Measurements from ENCODE around the gene CCDC179.

Gene CCDC179

GRCh38 chr11:22860241-22860640 is at the start of gene CCDC179:
CCDC179 (minus strand) TSS chr11:22860474; CDS start chr11:22860421, 53 bp downstream.
- DNase-seq: no peak

- no peak for DNase-seq
These were observed 43.5 kb upstream of the CCDC179 start for GRCh38 chr11:22903782-22904181.

GRCh38 chr11:22901603-22902002 is 41.3 kb upstream of the CCDC179 start:
- DNase-seq: no peak

DNA sequence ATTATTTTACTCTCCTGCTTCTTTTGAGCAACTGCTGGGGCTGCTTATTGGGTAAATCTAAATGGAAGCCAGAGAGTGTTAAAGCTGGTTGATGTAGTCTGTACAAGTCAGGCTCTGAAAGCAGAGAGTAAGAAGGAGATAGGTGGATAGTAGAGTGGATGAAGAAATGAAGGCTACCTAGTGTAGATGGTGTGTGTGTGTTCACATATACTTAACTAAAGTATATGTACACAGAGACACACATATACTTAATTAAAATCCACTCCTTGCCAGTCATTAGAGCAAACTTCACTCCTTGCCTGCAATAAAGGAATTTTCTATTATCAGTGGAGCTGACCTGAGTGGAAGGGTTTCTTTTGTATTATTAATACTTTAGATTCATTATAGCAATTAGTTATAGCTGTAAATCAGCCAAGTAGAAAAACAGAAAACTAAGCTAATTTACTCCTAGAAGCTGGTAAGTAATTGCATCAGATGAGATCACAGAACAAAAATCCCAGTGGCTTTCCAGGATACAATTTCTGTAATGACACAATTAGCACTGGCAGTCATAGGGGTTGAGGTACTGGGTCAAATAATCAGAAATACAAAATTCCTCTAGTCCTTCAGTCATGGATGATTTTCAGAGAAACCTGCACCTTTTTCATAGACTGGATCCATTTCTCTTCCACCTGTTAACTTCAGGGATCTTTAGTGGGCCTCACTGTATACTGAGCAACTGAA is 40.7 kb upstream of the CCDC179 start:
- no peak for DNase-seq

GRCh38 chr11:22898036-22898435 is 37.8 kb upstream of the CCDC179 start:
- no peak for DNase-seq

- DNase-seq: no peak
These were observed 30.0 kb upstream of the CCDC179 start for GRCh38 chr11:22890227-22890626.

DNA sequence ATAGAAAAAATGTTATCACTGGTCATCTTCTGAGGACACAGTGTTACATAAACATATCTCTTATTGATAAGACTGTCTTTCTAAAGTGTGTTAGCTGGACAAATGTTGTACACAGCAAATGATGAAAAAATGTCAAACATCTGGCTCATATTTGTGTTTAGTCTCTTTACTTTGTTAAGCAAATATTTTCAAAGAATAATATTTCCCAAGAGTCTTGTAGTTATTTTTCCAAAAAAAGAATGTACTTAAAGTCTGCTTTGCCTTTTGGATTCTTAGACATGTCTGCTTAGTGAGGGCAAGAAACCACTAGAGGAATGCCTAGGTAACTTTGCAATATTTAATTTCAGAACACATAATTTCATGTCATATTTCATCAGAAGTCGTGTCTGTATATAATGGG is 23.9 kb upstream of the CCDC179 start:
- DNase-seq: no peak

- DNase-seq: no peak
These were observed 19.4 kb upstream of the CCDC179 start for GRCh38 chr11:22879630-22880029.

DNA sequence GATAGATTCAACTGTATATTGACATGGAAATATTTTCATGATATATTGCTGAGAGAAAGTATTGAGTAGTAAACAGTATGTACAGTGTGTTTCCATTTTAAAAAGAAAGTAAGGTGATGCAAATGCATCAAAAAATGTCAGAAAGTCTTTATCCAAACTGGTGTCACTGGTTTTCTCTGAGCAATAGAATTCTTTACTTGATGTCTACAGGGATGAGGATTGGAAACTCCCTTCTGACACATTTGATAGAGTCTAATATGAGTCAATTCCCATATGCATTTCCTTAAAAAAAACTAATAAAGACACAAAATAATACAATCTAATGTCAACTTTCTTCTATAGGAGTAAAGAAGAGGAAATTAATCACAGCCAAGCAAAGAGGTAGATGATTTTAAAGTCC is 18.3 kb upstream of the CCDC179 start:
- DNase-seq: no peak

DNA sequence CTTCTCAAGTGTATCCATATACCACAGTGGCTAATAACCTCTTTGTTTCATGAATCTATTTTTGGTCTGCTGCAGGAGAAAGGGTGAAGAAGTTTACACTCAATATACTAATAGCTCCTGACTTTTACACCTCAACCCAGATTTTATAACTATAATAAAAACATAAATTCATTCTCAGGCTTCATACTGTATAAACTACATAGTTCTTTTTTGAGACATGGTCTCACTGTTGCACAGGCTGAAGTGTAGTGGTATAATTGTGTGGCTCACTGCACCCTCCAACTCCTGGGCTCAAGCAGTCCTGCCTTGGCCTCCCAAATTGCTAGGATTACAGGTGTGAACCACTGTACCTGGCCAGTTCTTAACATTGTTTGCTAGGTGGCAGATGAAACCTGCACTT is 17.8 kb upstream of the CCDC179 start:
- DNase-seq: no peak

- DNase-seq: peak; percentile 70
These were observed 15.7 kb upstream of the CCDC179 start for GRCh38 chr11:22875869-22876473.

DNA sequence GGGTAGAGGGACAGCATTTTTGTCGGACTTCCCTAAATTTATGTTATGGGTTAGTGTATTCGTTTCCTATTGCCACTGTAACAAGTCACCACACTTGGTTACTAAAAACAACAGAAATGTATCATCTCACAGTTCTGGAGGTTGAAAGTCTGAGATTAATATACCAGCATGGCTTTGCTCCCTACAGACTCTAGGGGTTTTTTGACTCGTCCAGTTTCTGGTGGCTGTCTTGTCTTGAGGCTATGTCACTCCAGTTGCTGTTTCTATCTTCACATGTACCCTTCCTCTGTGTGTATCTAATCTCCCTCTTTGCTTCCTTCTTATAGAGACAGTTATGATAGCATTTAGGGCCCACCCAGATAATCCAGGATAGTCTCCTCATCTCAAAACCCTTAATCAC is 9.1 kb upstream of the CCDC179 start:
- no peak for DNase-seq

DNA sequence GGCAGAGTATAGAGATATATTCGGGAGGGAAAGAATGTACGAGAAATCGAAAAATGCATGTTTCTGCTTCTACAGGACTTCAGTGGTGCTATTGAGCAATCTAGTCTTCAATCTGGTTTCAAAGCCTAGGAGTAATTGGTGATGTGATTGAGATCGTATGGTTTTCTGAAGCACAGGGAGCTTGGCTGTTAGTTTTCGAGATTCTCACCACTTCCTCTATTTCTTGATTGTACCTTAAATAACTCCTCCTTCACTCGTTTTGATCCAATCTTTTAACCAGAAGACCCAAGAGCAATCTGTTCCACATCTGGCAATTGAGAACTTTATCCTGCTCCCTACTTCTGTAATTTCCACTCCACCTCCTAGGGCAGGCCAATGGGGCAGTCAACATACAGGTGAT is 518 bp downstream of the CCDC179 start:
- no peak for DNase-seq

DNA sequence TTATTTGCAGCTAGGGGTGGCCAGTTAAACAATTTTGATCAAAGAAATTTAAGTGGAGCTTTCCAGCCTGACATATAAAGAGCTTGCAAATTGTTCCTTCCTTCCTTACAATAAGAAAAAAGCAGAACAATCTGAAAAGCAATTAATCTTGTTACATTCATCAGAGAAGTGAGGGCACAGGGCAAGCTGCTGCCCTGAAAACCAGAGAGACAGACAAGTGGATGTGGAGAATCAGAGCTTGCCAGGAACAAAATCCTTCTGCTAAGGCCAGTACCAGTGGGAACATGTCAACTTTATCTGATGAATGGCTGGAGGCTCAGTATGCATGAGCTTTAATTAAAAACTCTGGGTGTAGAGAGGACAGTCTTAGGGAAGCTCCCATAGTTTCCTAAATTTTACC is 8.8 kb downstream of the CCDC179 start:
- DNase-seq: no peak

- no peak for DNase-seq
These were observed 13.5 kb downstream of the CCDC179 start for GRCh38 chr11:22846726-22847125.

- DNase-seq: no peak
These were observed 27.8 kb downstream of the CCDC179 start for GRCh38 chr11:22832315-22833015.

GRCh38 chr11:22830082-22830414 is 30.2 kb downstream of the CCDC179 start:
- no peak for DNase-seq

- peak; percentile 86 for DNase-seq
These were observed 30.8 kb downstream of the CCDC179 start, which contains the start of gene SVIP for GRCh38 chr11:22829231-22830081. SVIP (minus strand) TSS chr11:22829801; CDS start chr11:22829748, 53 bp downstream.

- DNase-seq: peak; percentile 11
These were observed 31.9 kb downstream of the CCDC179 start for GRCh38 chr11:22828373-22828772.

- no peak for DNase-seq
These were observed 38.1 kb downstream of the CCDC179 start for GRCh38 chr11:22822203-22822602.

- no peak for DNase-seq
These were observed 50.4 kb downstream of the CCDC179 start for GRCh38 chr11:22809893-22810292.

GRCh38 chr11:22808571-22809197 is 51.6 kb downstream of the CCDC179 start:
- DNase-seq: peak; percentile 34

Data from NCI-H446 treated with DMSO at 0.1 percent for 48 hours (cell line).